HCT116 (cell line): Measurements from ENCODE around the gene ATXN1. TPM values are rescaled to one million over a fixed set of nuclear protein-coding genes. Genes with fewer than 3 reads are reported as not detected.

Experiments
- ATAC-seq: fragments of 200-7000 bp; cut with Tn5 transposase; 2 replicates; pipeline ENCODE4 v1.9.1; 2020; ENCODE audit warnings: mild to moderate bottlenecking, moderate library complexity
- BruUV-seq: library from RNA; stranded (reverse); fragments of 400-500 nt; replicated peaks from 2 replicates; lab custom pipeline; 2021; lab: Mats Ljungman, UMichigan
- CTCF ChIA-PET: fragments of 300-600 bp; sonication (Branson Sonifier 250); formaldehyde crosslinking; loops from one replicate; lab custom pipeline; 2021; ENCODE audit warnings: antibody characterized with exemption; lab: Charles Lee
- POLR2A ChIA-PET: fragments of 300-600, 350-600 bp; sonication (Branson Sonifier 250); formaldehyde crosslinking; loops from one replicate; lab custom pipeline; 2021; ENCODE audit warnings: antibody characterized with exemption; lab: Charles Lee
- RAD21 ChIA-PET, 2 experiments: fragments of 300-600 bp; sonication (Branson Sonifier 250); formaldehyde crosslinking; loops; one replicate each; lab custom pipeline; 2023; ENCODE audit warnings: low total read pairs in 2 of 2; ENCODE audit not compliant: uncharacterized antibody in 2 of 2, unreplicated experiment in 2 of 2, low non-redundant PET in 1 of 2; lab: Charles Lee
- DNase-seq: peaks from one replicate; pipeline ENCODE4 v3.0.0-alpha.2; 2010; ENCODE audit warnings: low read depth, low spot score
- H2AFZ ChIP-seq: fragments of 200-600 bp; shearing (Covaris generic), sonication (generic); 2 replicates; pipeline ENCODE4 v1.6.1; 2017; ENCODE audit warnings: low read depth, mixed run types, mixed read lengths, antibody characterized with exemption, low read length; ENCODE audit not compliant: poor library complexity, severe bottlenecking
- H3K27ac ChIP-seq: 2 replicates; pipeline ENCODE4 v1.5.1; 2012; ENCODE audit warnings: low read depth, low read length
- H3K27me3 ChIP-seq: fragments of 200-600 bp; sonication (generic); 2 replicates; pipeline ENCODE4 v1.6.1; 2016; ENCODE audit warnings: mixed run types, low read length, mixed read lengths; ENCODE audit not compliant: insufficient read depth
- H3K36me3 ChIP-seq, 2 experiments: fragments of 200-500 bp in 1 of 2; fragments of 200-600 bp in 1 of 2; sonication (Bioruptor generic) in 1 of 2; sonication (generic) in 1 of 2; 2 replicates each; pipeline versions ENCODE4 v1.5.1 to v1.6.1; 2014 to 2016; ENCODE audit warnings: low read length in 2 of 2, inconsistent platforms in 1 of 2, mixed read lengths in 1 of 2, mixed run types in 1 of 2; ENCODE audit not compliant: insufficient read depth in 2 of 2, control insufficient read depth in 1 of 2
- H3K4me1 ChIP-seq, 2 experiments: fragments of 200-600 bp in 1 of 2; sonication (generic) in 1 of 2; 2 replicates each; pipeline versions ENCODE4 v1.5.1 to v1.6.1; 2012 to 2017; ENCODE audit warnings: low read length in 2 of 2, inconsistent platforms in 1 of 2, mild to moderate bottlenecking in 1 of 2, mixed read lengths in 1 of 2, mixed run types in 1 of 2, moderate library complexity in 1 of 2; ENCODE audit not compliant: insufficient read depth in 2 of 2, control insufficient read depth in 1 of 2
- H3K4me2 ChIP-seq: fragments of 200-600 bp; sonication (generic); 2 replicates; pipeline ENCODE4 v1.6.1; 2017; ENCODE audit warnings: mixed run types, low read length, mixed read lengths
- H3K4me3 ChIP-seq, 2 experiments: fragments of 200-600 bp in 1 of 2; sonication (generic) in 1 of 2; replicated peaks in 1 of 2; 2 replicates each; pipeline ENCODE4 v1.5.1; 2011 to 2016; ENCODE audit warnings: low read length in 2 of 2, control low read depth in 1 of 2, low read depth in 1 of 2, mild to moderate bottlenecking in 1 of 2, mixed read lengths in 1 of 2, mixed run types in 1 of 2
- H3K79me2 ChIP-seq: fragments of 200-600 bp; sonication (generic); 2 replicates; pipeline ENCODE4 v1.6.1; 2017; ENCODE audit warnings: mild to moderate bottlenecking, mixed run types, low read length, moderate library complexity, mixed read lengths; ENCODE audit not compliant: insufficient read depth
- H3K9ac ChIP-seq: fragments of 200-600 bp; sonication (generic); 2 replicates; pipeline ENCODE4 v1.6.1; 2016; ENCODE audit warnings: low read length, mixed read lengths
- H3K9me2 ChIP-seq: fragments of 200-600 bp; sonication (generic), shearing (Covaris generic); 2 replicates; pipeline ENCODE4 v1.6.1; 2017; ENCODE audit warnings: mixed run types, mild to moderate bottlenecking, moderate library complexity; ENCODE audit not compliant: insufficient read depth
- H3K9me3 ChIP-seq, 2 experiments: fragments of 200-500 bp in 1 of 2; fragments of 200-600 bp in 1 of 2; sonication (Bioruptor generic) in 1 of 2; sonication (generic) in 1 of 2; 2 replicates each; pipeline ENCODE4 v1.6.1; 2014 to 2017; ENCODE audit warnings: low read length in 2 of 2, mixed read lengths in 2 of 2, inconsistent platforms in 1 of 2, low read depth in 1 of 2, mild to moderate bottlenecking in 1 of 2, mixed run types in 1 of 2, moderate library complexity in 1 of 2; ENCODE audit not compliant: control insufficient read depth in 1 of 2, insufficient read depth in 1 of 2
- H4K20me1 ChIP-seq: fragments of 200-600 bp; sonication (generic), shearing (Covaris generic); 2 replicates; pipeline ENCODE4 v1.6.1; 2017; ENCODE audit warnings: mixed run types, mild to moderate bottlenecking, moderate library complexity; ENCODE audit not compliant: insufficient read depth
- CBX3 ChIP-seq: IDR thresholded peaks from 2 replicates; pipeline ENCODE4 v1.6.1; 2012; ENCODE audit warnings: low read depth
- CEBPB ChIP-seq: IDR thresholded peaks from 2 replicates; pipeline ENCODE4 v1.6.1; 2012; ENCODE audit warnings: low read depth
- EZH2 ChIP-seq: fragments of 200-600 bp; sonication (generic); IDR thresholded peaks from 2 replicates; pipeline ENCODE4 v1.6.1; 2017; ENCODE audit warnings: antibody characterized with exemption, mixed run types
- FOSL1 ChIP-seq: IDR thresholded peaks from 2 replicates; pipeline ENCODE4 v1.6.1; 2012; ENCODE audit warnings: low read depth
- POLR2AphosphoS5 ChIP-seq: IDR thresholded peaks from 2 replicates; pipeline ENCODE4 v1.6.1; 2011; ENCODE audit warnings: mild to moderate bottlenecking, low read depth, low read length, moderate library complexity
- YY1 ChIP-seq: IDR thresholded peaks from 2 replicates; pipeline ENCODE4 v1.6.1; 2011; ENCODE audit warnings: low read length, low read depth, moderate library complexity, mild to moderate bottlenecking; ENCODE audit not compliant: insufficient replicate concordance; ENCODE audit errors: extremely low read depth
- ZNF274 ChIP-seq: fragments of 200-500 bp; sonication (Bioruptor generic); IDR thresholded peaks from 2 replicates; pipeline ENCODE4 v1.6.1; 2014; ENCODE audit warnings: mild to moderate bottlenecking, low read depth, low read length, inconsistent platforms
- intact Hi-C: fragments of 100-400 bp; cut with micrococcal nuclease; formaldehyde crosslinking; loops from 2 replicates; pipeline ENCODE4 v1.10.0; 2022
- total RNA-seq: library from RNA; stranded (reverse); gene quantifications from one replicate; pipeline ENCODE4 v1.2.1, GENCODE V29; 2021; ENCODE audit not compliant: unreplicated experiment
- TF ChIP-seq, protein P1 (sequence below): IDR thresholded peaks from 2 replicates; pipeline ENCODE4 v1.6.1; 2012

Gene ATXN1
- total RNA-seq, 1 experiment from 2014 or later, result 21.0 TPM

DNA sequence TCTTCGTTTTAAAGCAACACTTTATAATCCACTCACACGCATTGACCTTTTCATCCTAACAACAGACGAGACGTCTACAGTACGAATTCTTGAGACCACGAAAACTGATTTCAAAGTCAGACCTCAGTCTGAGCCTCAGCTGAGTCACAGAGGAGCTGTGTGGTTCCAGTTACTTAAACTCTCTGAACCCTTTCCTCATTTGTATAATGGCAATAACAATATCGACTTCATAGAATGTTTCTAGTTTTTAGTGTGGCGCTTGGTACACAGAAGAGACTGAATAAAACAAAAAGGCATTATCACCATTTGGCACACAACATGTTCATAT lies 236.9 kb downstream of the ATXN1 start:
- H3K79me2 ChIP-seq, result no peaks in the 10 kb centered on the region
- H3K27ac ChIP-seq, result no peak overlapping the region
- DNase-seq (no peak), ATAC-seq (peak; percentile 83)
- ChIA-PET CTCF (interaction anchor here (1.9 to 2.3 kb wide), 2 partner anchors 10 to 12 kb away, joined by 5 to 8 read pairs; no protein-coding TSS in a partner anchor), POLR2A (no interaction called here), RAD21 (no interaction called here)
- intact Hi-C loops, result no loop called here
- no peaks in the 10 kb centered on the region for H3K9me3 ChIP-seq
- H3K9me2 ChIP-seq, result no peaks in the 10 kb centered on the region
- H2AFZ ChIP-seq, result no peak overlapping the region
- no peak overlapping the region for H3K9ac ChIP-seq
- no peaks in the 10 kb centered on the region for H3K36me3 ChIP-seq
- H4K20me1 ChIP-seq, result no peaks in the 10 kb centered on the region; the same call in 1 of the 2 replicates
- no TSS peak for BruUV-seq
- no peaks in the 10 kb centered on the region for H3K27me3 ChIP-seq
- H3K4me3 ChIP-seq, result no peak overlapping the region
- peak overlapping the region; percentile 40 for H3K4me2 ChIP-seq
- peaks cover 5 to 19% of the 10 kb centered on the region in 2 experiments; a peak in 3 of 4 replicates for H3K4me1 ChIP-seq
- TF ChIP-seq ZNF274 (no peak), YY1 (no peak), POLR2AphosphoS5 (no peak), EZH2 (no peak), CEBPB (no peak), CBX3 (no peak), FOSL1 (peak; percentile 41; the same call in 1 of the 2 replicates)

DNA sequence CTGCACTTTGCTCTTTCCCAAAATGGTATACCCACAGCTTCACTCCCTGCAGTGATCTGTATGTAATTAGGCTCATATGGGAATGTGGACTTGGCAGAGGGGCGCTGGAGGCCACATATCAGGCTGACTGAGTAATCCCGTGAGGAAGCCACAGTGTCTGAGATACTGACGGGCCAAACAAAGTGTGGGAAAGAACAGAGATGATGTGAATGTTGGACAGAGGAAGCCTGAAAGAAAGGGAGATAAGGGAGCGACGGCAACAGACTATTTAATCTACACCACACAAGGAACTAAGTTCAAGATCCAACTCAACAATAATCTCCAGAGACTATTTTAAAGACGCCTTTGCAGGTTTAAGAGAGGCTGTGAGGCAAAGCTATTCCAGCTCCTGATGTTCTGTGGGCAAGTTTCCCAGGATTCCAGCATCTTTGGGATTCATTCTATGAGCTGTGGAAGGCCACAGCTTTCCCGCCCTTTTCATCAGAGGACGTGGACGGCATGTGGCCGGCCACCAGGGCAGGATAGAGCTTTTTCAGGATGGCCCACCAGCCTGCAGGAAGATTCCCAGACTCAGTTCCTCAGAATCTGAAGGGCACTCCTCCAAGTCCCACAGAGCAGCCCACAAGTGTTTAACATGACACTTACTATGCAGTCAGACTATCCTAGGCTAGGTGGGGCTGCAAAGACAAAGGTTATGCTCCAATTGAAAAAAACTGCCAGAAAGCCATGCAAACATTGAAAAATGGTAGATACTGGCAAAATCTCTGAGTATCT lies 237.5 kb downstream of the ATXN1 start:
- DNase-seq (no peak), ATAC-seq (peak; percentile 62)
- ChIA-PET RAD21 (no interaction called here), CTCF (interaction anchor here (1.9 to 2.3 kb wide), 2 partner anchors 10 to 12 kb away, joined by 5 to 8 read pairs; no protein-coding TSS in a partner anchor), POLR2A (no interaction called here)
- no peaks in the 10 kb centered on the region; the same call in 1 of the 2 replicates for H4K20me1 ChIP-seq
- peaks cover 5 to 19% of the 10 kb centered on the region in 2 experiments; a peak in 3 of 4 replicates for H3K4me1 ChIP-seq
- no peak overlapping the region for H3K27ac ChIP-seq
- intact Hi-C loops, result no loop called here
- H3K9me3 ChIP-seq, result no peaks in the 10 kb centered on the region
- no peak overlapping the region for H3K4me3 ChIP-seq
- H3K9me2 ChIP-seq, result no peaks in the 10 kb centered on the region
- H3K79me2 ChIP-seq, result no peaks in the 10 kb centered on the region
- peak overlapping the region; percentile 40 for H3K4me2 ChIP-seq
- no TSS peak for BruUV-seq
- H3K27me3 ChIP-seq, result no peaks in the 10 kb centered on the region
- no peak for TF ChIP-seq EZH2
- TF ChIP-seq, protein P1, sequence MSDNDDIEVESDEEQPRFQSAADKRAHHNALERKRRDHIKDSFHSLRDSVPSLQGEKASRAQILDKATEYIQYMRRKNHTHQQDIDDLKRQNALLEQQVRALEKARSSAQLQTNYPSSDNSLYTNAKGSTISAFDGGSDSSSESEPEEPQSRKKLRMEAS, result 0 out of 2 replicates have a peak, but pooled peaks have one; percentile 32
- H2AFZ ChIP-seq, result no peak overlapping the region
- H3K9ac ChIP-seq, result no peak overlapping the region
- no peaks in the 10 kb centered on the region for H3K36me3 ChIP-seq
